CD4-positive, alpha-beta T cell treated with Interleukin-15 for 4 hours (primary cell): ENCODE measurements around the gene ARHGAP1.

Experiments
- DNase-seq: peaks from one replicate; pipeline ENCODE4 v3.0.0-alpha.2; 2020; ENCODE audit warnings: low spot score

The ARHGAP1 gene

GRCh38 chr11:46694072-46694471 lies 6.3 kb downstream of the ARHGAP1 start:
- DNase-seq = no peak

- no peak for DNase-seq
These were observed 6.8 kb downstream of the ARHGAP1 start for GRCh38 chr11:46693597-46694012.

- DNase-seq = no peak
These were observed 8.0 kb downstream of the ARHGAP1 start for GRCh38 chr11:46692450-46692849.

- DNase-seq = no peak
These were observed 9.7 kb downstream of the ARHGAP1 start for GRCh38 chr11:46690702-46691101.

- no peak for DNase-seq
These were observed 13.3 kb downstream of the ARHGAP1 start for GRCh38 chr11:46686886-46687795.

GRCh38 chr11:46684367-46684766 lies 16.1 kb downstream of the ARHGAP1 start:
- no peak for DNase-seq

GRCh38 chr11:46682773-46683752 lies 17.4 kb downstream of the ARHGAP1 start:
- DNase-seq = no peak

- no peak for DNase-seq
These were observed 18.6 kb downstream of the ARHGAP1 start for GRCh38 chr11:46681814-46682213.

GRCh38 chr11:46680815-46681214 lies 19.6 kb downstream of the ARHGAP1 start:
- DNase-seq = no peak

GRCh38 chr11:46680164-46680760 lies 20.2 kb downstream of the ARHGAP1 start:
- no peak for DNase-seq

- DNase-seq = no peak
These were observed 20.9 kb downstream of the ARHGAP1 start for GRCh38 chr11:46679241-46680163.

GRCh38 chr11:46678741-46679130 lies 21.7 kb downstream of the ARHGAP1 start:
- DNase-seq = no peak

- DNase-seq = no peak
These were observed 22.3 kb downstream of the ARHGAP1 start for GRCh38 chr11:46677991-46678740.

GRCh38 chr11:46677169-46677568 lies 23.2 kb downstream of the ARHGAP1 start:
- DNase-seq = no peak

- DNase-seq = no peak
These were observed 23.8 kb downstream of the ARHGAP1 start for GRCh38 chr11:46676436-46677158.

GRCh38 chr11:46675949-46676348 lies 24.5 kb downstream of the ARHGAP1 start:
- no peak for DNase-seq

GRCh38 chr11:46675288-46675851 lies 25.0 kb downstream of the ARHGAP1 start:
- DNase-seq = no peak

GRCh38 chr11:46674463-46675287 lies 25.7 kb downstream of the ARHGAP1 start:
- no peak for DNase-seq
